Erythroblast (primary cell): ENCODE measurements around the gene ARSH.

Experiments
- GATA1 ChIP-seq: IDR thresholded peaks from 2 replicates; pipeline ENCODE4 v1.6.1; 2011; ENCODE audit warnings: low read depth, mild to moderate bottlenecking, control low read depth, low read length, moderate library complexity
- POLR2A ChIP-seq: IDR thresholded peaks from 2 replicates; pipeline ENCODE4 v1.6.1; 2011; ENCODE audit warnings: mild to moderate bottlenecking, low read length

DNA sequence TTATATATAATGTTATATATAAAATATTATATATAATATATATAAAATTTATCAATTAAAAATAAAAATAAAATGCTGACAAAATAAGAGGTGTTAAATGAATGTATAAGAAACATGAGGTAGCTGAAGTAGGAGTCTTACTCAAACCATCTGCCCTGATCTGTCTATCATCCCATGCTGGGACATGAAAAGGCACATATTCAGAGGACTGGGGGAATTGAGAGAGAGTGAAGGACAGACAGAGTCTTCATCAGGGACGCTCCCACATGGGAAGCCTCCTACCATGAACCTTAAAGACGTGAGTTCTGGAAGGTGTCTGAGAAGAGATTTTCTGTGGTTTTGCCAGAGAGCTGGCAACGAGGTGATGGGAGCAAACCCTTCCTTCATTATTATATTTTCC lies 30.9 kb downstream of the ARSH start:
- TF ChIP-seq POLR2A (no peak), GATA1 (no peak)
